Measurements from ENCODE around the gene SIN3B. TPM values are rescaled to one million over a fixed set of nuclear protein-coding genes. Genes with fewer than 3 reads are reported as not detected.

Gene SIN3B
- total and polyA plus RNA-seq, 7 experiments from 2014 or later: 4.0 to 105 (median 83.1) TPM

- Mint-ChIP-seq H3K27me3 (peaks cover 6 to 54% (median 24%) of the 10 kb centered on the region in 5 donors), H3K36me3 (no peaks in the 10 kb centered on the region), H3K4me1 (peaks cover 13 to 36% (median 22%) of the 10 kb centered on the region in 7 donors), H3K27ac (peak overlapping the region in 2 of 9 donors; percentile 28 to 64), H3K9me3 (peaks cover 0 to 3% (median 0%) of the 10 kb centered on the region in 11 donors), H3K4me3 (peak overlapping the region in 9 of 10 donors; percentile 0 to 57 (median 33))
- H3K36me3 ChIP-seq (ENCODE audit: control insufficient read depth in 2 of 3, insufficient read depth in 3 of 3, low read length in 3 of 3): no peaks in the 10 kb centered on the region
- intact Hi-C loops (cut with micrococcal nuclease): loop anchor here (2.0 to 5.0 kb wide), 3 partner anchors 68 to 818 kb away; partner anchors contain the start of genes SIN3B (in 1 of the 2) and TPM4 (in 1 of the 2)
- no peak overlapping the region for H3K27ac ChIP-seq (ENCODE audit: low read depth, low read length)
- H3K4me3 ChIP-seq (ENCODE audit: low read length): no peak overlapping the region
- no peak for ATAC-seq
- no peak for DNase-seq
- H3K4me1 ChIP-seq (ENCODE audit: control insufficient read depth in 2 of 2, insufficient read depth in 2 of 2, low read length in 2 of 2): peaks cover 0 to 5% of the 10 kb centered on the region in 2 donors
- no peaks in the 10 kb centered on the region for H3K27me3 ChIP-seq (ENCODE audit: control insufficient read depth in 2 of 2, insufficient read depth in 2 of 2, low read length in 2 of 2)
- ChIA-PET CTCF (no interaction called here), POLR2A (interaction anchor here (0.6 to 0.7 kb wide), 2 partner anchors 154 to 405 kb away, joined by 3 to 4 read pairs; no protein-coding TSS in a partner anchor)
- no peaks in the 10 kb centered on the region for H3K9me3 ChIP-seq (ENCODE audit: control insufficient read depth in 2 of 3, low read length in 3 of 3)
These were observed 66.4 kb downstream of the SIN3B start for GRCh38 chr19:16895467-16896145.

- Histone ChIP-seq H3K4me3 (ENCODE audit: low read length) (no peak overlapping the region), H3K36me3 (ENCODE audit: control insufficient read depth in 2 of 3, insufficient read depth in 3 of 3, low read length in 3 of 3) (no peaks in the 10 kb centered on the region), H3K27ac (ENCODE audit: low read depth, low read length) (no peak overlapping the region), H3K9me3 (ENCODE audit: control insufficient read depth in 2 of 3, low read length in 3 of 3) (no peaks in the 10 kb centered on the region), H3K4me1 (ENCODE audit: control insufficient read depth in 2 of 2, insufficient read depth in 2 of 2, low read length in 2 of 2) (peaks cover 0 to 5% of the 10 kb centered on the region in 2 donors), H3K27me3 (ENCODE audit: control insufficient read depth in 2 of 2, insufficient read depth in 2 of 2, low read length in 2 of 2) (no peaks in the 10 kb centered on the region)
- DNase-seq: peak in 4 of 9 donors; percentile 8 to 24 (median 17)
- Mint-ChIP-seq H3K27me3 (peaks cover 6 to 54% (median 21%) of the 10 kb centered on the region in 5 donors), H3K27ac (peak overlapping the region in 1 of 9 donors; percentile 77), H3K9me3 (peaks cover 0 to 3% (median 0%) of the 10 kb centered on the region in 11 donors), H3K36me3 (no peaks in the 10 kb centered on the region), H3K4me3 (peak overlapping the region; percentile 51 to 81 (median 70)), H3K4me1 (peaks cover 13 to 36% (median 22%) of the 10 kb centered on the region in 7 donors)
- ChIA-PET CTCF (no interaction called here), POLR2A (interaction anchor here (0.7 kb wide), 1 partner anchor 155 kb away, joined by 4 read pairs; no protein-coding TSS in a partner anchor)
- ATAC-seq: no peak
- intact Hi-C loops (cut with micrococcal nuclease): loop anchor here (2.0 to 5.0 kb wide), 3 partner anchors 69 to 819 kb away; partner anchors contain the start of genes SIN3B (in 1 of the 2) and TPM4 (in 1 of the 2)
These were observed 67.2 kb downstream of the SIN3B start for GRCh38 chr19:16896146-16897028.

GRCh38 chr19:16897029-16897855 is 68.0 kb downstream of the SIN3B start:
- H3K27ac Mint-ChIP-seq: peak overlapping the region in 2 of 9 donors; percentile 47 to 77
- intact Hi-C loops (cut with micrococcal nuclease): loop anchor here (2.0 to 5.0 kb wide), 3 partner anchors 70 to 820 kb away; partner anchors contain the start of genes SIN3B (in 1 of the 2) and TPM4 (in 1 of the 2)
- Histone ChIP-seq H3K4me3 (ENCODE audit: low read length) (peak overlapping the region; percentile 50), H3K27me3 (ENCODE audit: control insufficient read depth in 2 of 2, insufficient read depth in 2 of 2, low read length in 2 of 2) (no peaks in the 10 kb centered on the region), H3K27ac (ENCODE audit: low read depth, low read length) (no peak overlapping the region), H3K9me3 (ENCODE audit: control insufficient read depth in 2 of 3, low read length in 3 of 3) (no peaks in the 10 kb centered on the region), H3K4me1 (ENCODE audit: control insufficient read depth in 2 of 2, insufficient read depth in 2 of 2, low read length in 2 of 2) (peaks cover 0 to 5% of the 10 kb centered on the region in 2 donors), H3K36me3 (ENCODE audit: control insufficient read depth in 2 of 3, insufficient read depth in 3 of 3, low read length in 3 of 3) (no peaks in the 10 kb centered on the region)
- DNase-seq (peak in 7 of 9 donors; percentile 9 to 77 (median 32)), ATAC-seq (peak; percentile 80)
- peaks cover 13 to 36% (median 22%) of the 10 kb centered on the region in 7 donors for H3K4me1 Mint-ChIP-seq
- no peaks in the 10 kb centered on the region for H3K36me3 Mint-ChIP-seq
- ChIA-PET POLR2A (no interaction called here), CTCF (no interaction called here)
- peaks cover 6 to 51% (median 19%) of the 10 kb centered on the region in 5 donors for H3K27me3 Mint-ChIP-seq
- peak overlapping the region in 9 of 10 donors; percentile 43 to 81 (median 76) for H3K4me3 Mint-ChIP-seq
- H3K9me3 Mint-ChIP-seq: peaks cover 0 to 3% (median 0%) of the 10 kb centered on the region in 11 donors

- Mint-ChIP-seq H3K4me1 (peaks cover 13 to 33% (median 22%) of the 10 kb centered on the region in 7 donors), H3K27me3 (peaks cover 6 to 46% (median 19%) of the 10 kb centered on the region in 5 donors)
- intact Hi-C loops (cut with micrococcal nuclease): loop anchor here (2.0 to 5.0 kb wide), 4 partner anchors 71 to 821 kb away; partner anchors contain the start of genes SIN3B (in 1 of the 2) and TPM4 (in 1 of the 2)
These were observed 68.6 kb downstream of the SIN3B start for GRCh38 chr19:16897856-16898161.

GRCh38 chr19:16898361-16899015 is 69.3 kb downstream of the SIN3B start:
- no peaks in the 10 kb centered on the region for H3K36me3 Mint-ChIP-seq
- Histone ChIP-seq H3K9me3 (ENCODE audit: control insufficient read depth in 2 of 3, low read length in 3 of 3) (no peaks in the 10 kb centered on the region), H3K27ac (ENCODE audit: low read depth, low read length) (no peak overlapping the region), H3K27me3 (ENCODE audit: control insufficient read depth in 2 of 2, insufficient read depth in 2 of 2, low read length in 2 of 2) (no peaks in the 10 kb centered on the region), H3K36me3 (ENCODE audit: control insufficient read depth in 2 of 3, insufficient read depth in 3 of 3, low read length in 3 of 3) (no peaks in the 10 kb centered on the region), H3K4me1 (ENCODE audit: control insufficient read depth in 2 of 2, insufficient read depth in 2 of 2, low read length in 2 of 2) (peaks cover 0 to 5% of the 10 kb centered on the region in 2 donors), H3K4me3 (ENCODE audit: low read length) (no peak overlapping the region)
- ChIA-PET CTCF (no interaction called here), POLR2A (no interaction called here)
- peaks cover 6 to 39% (median 18%) of the 10 kb centered on the region in 5 donors for H3K27me3 Mint-ChIP-seq
- peaks cover 0 to 3% (median 0%) of the 10 kb centered on the region in 11 donors for H3K9me3 Mint-ChIP-seq
- H3K4me1 Mint-ChIP-seq: peaks cover 9 to 28% (median 22%) of the 10 kb centered on the region in 7 donors
- DNase-seq: no peak
- ATAC-seq: no peak
- intact Hi-C loops (cut with micrococcal nuclease): loop anchor here (2.0 to 5.0 kb wide), 3 partner anchors 71 to 821 kb away; partner anchors contain the start of genes SIN3B (in 1 of the 2) and TPM4 (in 1 of the 2)
- H3K4me3 Mint-ChIP-seq: peak overlapping the region; percentile 48 to 86 (median 70)
- H3K27ac Mint-ChIP-seq: peak overlapping the region in 4 of 9 donors; percentile 32 to 83 (median 70)

More at GRCh38 chr19:16897856-16898161, 68.6 kb downstream of the SIN3B start:
- DNase-seq (peak in 2 of 9 donors; percentile 16 to 24), ATAC-seq (peak; percentile 8)
- Mint-ChIP-seq H3K27ac (peak overlapping the region in 1 of 9 donors; percentile 73), H3K4me3 (peak overlapping the region; percentile 33 to 86 (median 70)), H3K36me3 (no peaks in the 10 kb centered on the region), H3K9me3 (peaks cover 0 to 3% (median 0%) of the 10 kb centered on the region in 11 donors)
- CTCF ChIA-PET: no interaction called here
- peaks cover 0 to 5% of the 10 kb centered on the region in 2 donors for H3K4me1 ChIP-seq (ENCODE audit: control insufficient read depth in 2 of 2, insufficient read depth in 2 of 2, low read length in 2 of 2)
- H3K36me3 ChIP-seq (ENCODE audit: control insufficient read depth in 2 of 3, insufficient read depth in 3 of 3, low read length in 3 of 3): no peaks in the 10 kb centered on the region
- no peak overlapping the region for H3K4me3 ChIP-seq (ENCODE audit: low read length)
- no peaks in the 10 kb centered on the region for H3K9me3 ChIP-seq (ENCODE audit: control insufficient read depth in 2 of 3, low read length in 3 of 3)
- no peak overlapping the region for H3K27ac ChIP-seq (ENCODE audit: low read depth, low read length)
- POLR2A ChIA-PET: no interaction called here
- no peaks in the 10 kb centered on the region for H3K27me3 ChIP-seq (ENCODE audit: control insufficient read depth in 2 of 2, insufficient read depth in 2 of 2, low read length in 2 of 2)

Measured in naive thymus-derived CD4-positive, alpha-beta T cell (primary cell).